Nucleus accumbens (tissue), 56 donors: ENCODE data around the gene CHDH.

ENCODE experiments used
- DNase-seq, 56 donors: peaks; one replicate each; lab custom pipeline; 2025; lab: John Stamatoyannopoulos, UW

The CHDH gene, protein sequence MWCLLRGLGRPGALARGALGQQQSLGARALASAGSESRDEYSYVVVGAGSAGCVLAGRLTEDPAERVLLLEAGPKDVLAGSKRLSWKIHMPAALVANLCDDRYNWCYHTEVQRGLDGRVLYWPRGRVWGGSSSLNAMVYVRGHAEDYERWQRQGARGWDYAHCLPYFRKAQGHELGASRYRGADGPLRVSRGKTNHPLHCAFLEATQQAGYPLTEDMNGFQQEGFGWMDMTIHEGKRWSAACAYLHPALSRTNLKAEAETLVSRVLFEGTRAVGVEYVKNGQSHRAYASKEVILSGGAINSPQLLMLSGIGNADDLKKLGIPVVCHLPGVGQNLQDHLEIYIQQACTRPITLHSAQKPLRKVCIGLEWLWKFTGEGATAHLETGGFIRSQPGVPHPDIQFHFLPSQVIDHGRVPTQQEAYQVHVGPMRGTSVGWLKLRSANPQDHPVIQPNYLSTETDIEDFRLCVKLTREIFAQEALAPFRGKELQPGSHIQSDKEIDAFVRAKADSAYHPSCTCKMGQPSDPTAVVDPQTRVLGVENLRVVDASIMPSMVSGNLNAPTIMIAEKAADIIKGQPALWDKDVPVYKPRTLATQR

GRCh38 chr3:53846134-53846850 is at the start of gene CHDH, which contains the start of gene IL17RB:
Gene CHDH, minus strand, starts transcription at chr3:53846419. Its CDS starts 22,411 bp downstream, at chr3:53824008.
Gene IL17RB, plus strand, starts transcription at chr3:53846568. Its CDS starts 21 bp downstream, at chr3:53846589.
- DNase-seq: peak in 53 of 56 donors; percentile 7 to 86 (median 61)

DNA sequence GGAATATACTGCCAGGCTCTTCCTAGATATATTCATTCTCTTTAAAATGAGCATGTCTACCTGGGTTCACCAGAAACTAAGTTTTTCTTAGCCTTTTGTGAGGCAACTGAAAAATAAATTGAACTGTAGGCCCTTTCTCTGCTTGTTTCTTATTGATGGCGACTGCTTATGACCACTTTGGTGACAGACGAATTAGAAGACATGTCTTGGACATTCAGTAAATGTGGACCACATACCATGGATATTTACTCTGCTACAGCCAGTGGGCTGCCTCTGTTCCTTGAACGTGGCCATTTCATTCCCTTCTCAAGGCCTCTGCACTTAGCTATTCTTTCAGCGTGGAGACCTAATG is 46.0 kb upstream of the CHDH start:
- peak in 1 of 56 donors; percentile 13 for DNase-seq

DNA sequence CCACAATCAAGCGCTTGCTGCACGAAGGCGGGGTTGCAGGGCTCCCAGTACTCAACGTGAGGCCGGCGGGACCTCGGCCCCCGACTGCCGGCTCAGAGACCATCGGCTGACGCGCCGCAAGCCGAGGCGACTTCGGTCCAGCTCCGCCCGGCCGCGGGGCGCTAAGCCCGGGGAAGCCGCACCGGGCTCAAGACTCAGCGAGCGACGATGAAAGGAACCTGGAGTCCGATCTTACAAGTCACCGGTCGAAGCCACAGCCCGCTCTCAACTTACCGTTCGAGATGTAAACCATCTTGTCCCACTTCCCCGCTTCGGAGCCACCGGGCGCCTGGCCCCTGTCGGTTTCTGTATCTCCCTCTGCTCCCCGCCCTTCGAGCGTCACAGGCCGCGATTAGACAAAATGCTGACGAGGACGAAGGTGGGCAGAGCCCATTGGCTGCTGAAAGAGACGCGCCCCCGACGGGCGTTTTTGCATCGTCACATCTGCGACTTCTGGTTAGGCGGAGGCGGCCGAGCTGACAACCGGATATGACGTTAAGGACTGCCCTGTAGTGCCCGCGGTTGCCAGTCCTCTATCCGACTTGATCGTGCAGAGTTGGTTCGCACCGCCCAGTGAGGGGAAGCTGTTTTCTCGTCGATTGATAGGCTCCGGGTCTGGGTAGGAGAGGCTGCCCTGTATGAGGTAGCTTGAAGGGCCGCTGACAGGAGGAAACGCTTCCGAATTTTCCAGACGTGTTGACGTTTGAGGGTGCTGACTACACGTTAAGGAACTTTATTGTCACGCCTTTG is 45.5 kb upstream of the CHDH start, which contains the start of gene SELENOK:
TSS of gene SELENOK (minus strand) at position 363 of the 789 bp plus-strand sequence.
- DNase-seq: peak; percentile 87 to 100 (median 98)

DNA sequence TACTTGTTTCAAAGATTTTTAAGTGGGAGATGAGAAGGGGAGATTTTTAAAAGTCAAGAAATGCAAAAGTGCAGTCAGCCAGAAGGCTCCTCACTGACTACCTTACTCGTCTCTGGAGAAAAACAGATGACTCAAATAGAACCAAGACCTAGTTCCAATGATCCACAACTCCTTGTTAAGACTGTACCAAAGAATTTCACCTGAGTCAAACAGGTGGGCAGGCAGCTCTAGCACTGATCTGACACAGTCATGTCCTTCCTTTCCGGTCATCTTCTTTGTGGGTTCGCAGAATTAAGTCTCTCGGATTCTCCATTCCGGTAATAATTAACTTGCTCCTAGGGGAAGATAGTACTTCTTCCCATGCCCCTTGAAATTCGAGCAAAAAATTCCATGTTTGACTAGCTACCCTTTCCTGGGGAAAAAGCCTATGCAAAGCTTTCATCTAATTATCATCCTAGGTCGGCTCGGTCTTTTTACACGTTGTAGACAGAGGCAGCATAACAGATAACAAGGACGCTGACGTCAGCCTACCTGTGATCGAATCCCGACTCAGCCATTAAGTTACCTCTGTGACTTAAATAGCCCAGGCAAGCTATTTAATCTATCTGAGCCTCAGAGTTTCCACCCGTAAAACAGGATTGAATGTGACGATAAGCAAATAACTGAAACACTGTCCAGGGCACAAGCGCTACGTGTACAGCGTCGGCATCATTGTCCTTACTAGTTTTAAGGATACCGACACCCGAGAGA is 44.7 kb upstream of the CHDH start:
- DNase-seq: peak in 12 of 56 donors; percentile 4 to 52 (median 28)

DNA sequence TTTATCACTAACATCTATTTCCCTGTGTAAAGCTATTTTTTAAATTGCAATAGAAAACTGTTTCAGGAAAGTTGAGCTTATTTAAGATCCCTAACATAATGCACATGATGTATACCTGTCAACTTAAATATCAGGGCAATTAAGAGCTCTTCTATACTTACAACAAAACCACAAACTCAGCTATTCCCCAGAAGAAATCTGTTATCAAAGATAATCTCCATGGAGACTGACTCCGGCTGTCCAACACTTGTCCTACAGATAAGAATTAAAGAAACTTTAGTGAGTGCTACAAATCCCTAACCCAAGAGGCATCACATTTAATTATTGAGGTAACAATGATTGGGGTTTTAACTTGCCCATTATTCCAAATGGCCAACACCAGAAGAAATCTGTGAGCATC is 42.0 kb upstream of the CHDH start:
- no peak for DNase-seq

GRCh38 chr3:53887446-53887845 is 41.2 kb upstream of the CHDH start:
- no peak for DNase-seq

DNA sequence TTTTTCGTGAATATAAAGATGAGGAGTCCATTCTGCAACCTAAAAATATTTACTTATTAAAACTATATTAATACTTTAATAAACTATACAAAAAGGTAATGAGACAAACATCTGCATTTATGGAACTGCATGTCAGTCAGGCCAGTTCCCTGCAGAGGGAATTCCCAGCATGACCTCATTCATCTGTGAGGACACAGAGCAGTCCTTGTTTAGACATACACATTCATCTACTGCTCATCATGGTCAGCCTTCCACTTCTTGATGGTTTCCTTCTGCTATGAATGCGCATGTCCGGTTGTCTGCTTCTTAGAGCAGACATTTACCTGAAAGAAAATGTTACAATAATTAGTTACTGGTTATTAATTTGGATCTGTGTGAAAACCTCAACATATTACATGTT is 39.0 kb upstream of the CHDH start:
- DNase-seq: peak in 16 of 56 donors; percentile 1 to 52 (median 10)

GRCh38 chr3:53884623-53885022 is 38.4 kb upstream of the CHDH start:
- no peak for DNase-seq

DNA sequence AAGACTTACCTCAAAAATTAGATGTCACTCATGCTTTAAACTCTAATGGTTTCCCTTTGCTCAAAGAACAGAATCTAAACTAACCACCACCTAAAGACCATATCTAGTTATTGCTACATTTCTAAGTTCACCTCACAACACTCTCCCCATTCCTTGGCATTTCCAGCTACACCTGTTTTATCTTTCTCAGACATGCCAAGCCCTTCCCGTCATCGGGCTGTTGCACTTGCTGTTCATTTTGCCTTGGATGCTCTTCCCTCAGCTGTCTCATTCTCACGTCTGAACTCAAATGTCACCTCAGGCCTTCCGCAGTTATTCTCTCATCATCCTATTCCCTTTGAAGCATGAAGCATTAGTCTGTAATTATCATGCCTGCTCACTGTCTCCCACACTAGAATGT is 36.8 kb upstream of the CHDH start:
- DNase-seq: no peak

DNA sequence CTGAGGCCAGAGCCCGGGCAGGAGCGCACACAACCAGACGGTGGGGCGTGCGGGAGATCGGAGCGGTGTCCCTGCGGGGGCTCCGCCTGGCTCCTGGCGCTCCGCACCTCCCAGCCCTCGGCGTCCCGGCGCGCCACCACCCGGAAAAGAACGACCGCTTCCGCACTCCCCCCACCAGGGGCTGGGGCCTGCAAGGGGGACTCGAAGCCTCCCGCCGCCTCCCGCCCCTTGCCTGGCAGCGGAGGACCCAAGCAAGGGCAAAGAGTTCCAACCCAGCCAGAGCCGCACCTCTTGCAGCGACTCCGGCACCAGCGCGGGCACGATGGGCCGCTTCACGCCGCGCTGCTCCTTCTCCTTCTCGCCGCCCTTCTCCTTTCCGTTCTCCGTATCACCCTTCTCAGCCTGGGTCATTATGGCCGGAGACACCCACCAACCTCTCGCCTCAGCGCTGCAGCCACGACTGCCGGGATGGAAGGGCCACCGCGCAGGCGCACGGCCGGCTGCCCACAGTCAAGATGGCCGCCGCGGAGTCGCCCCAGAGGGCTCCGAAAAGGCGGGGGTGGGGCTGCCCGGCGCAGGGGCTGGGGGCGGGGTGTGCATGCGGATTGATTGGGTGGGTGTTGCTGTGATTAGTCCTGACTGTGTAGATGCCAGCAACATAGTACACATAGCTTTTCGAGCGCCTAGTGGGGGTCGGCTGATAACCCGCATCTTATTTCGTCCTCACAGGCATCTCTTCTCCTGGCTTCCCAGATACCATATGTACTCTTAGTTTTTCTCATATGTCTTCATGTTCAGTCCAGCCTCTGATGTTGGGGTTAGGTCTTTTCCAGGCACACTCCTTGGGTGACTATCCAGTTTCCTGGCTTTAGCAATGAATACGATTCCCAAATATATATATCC is 35.7 kb upstream of the CHDH start, which contains the start of gene ACTR8:
TSS of gene ACTR8 (minus strand) at position 462 of the 903 bp plus-strand sequence. CDS start at position 411, 51 bp downstream.
- peak; percentile 43 to 91 (median 82) for DNase-seq

DNA sequence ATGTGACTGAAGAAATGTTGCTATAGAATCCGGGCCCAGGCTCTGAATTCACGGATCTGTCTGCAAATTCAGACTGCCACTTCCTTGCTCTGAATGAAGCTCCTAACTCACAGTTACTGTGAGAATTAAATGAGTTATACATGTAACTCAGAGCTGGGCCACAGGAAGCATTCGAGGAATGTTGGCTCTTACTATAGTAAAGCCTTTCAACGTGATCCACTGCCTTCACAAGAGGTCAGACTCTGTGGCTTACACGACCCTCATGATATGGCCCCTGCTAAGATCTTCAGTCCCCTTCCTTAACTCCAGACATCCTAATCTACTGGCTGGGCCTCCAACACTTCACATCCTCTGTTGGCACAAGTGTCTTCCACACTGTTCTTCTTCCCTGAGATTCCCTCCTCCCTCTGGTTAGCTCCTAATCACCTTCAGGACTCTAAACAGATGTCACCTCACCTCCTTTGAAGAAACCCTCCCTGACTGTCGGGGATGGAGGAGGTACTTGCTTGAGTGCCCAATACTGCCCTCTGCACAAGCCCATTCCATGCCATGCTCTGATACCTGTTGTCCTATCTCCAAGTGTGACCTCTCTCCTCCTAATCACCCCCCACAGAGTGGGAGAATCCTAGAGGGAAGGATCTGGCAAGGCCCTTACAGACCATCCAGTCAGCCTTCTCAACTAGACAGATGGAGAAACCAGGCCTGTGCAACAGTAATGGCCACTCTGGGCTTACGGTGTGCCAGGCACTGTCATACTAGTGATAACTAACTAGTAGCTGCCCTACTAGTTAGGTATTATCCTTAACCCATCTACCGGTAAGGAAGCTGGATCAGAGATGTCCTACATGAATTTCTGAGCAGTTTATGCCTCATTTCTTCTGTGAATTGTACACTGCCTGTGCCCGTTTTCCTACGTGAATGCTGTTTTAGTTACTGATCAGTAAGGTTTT is 34.5 kb upstream of the CHDH start:
- no peak for DNase-seq

- no peak for DNase-seq
These were observed 19.7 kb upstream of the CHDH start for GRCh38 chr3:53865732-53866499.

GRCh38 chr3:53863145-53863544 is 16.9 kb upstream of the CHDH start:
- DNase-seq: no peak

GRCh38 chr3:53862241-53862640 is 16.0 kb upstream of the CHDH start:
- DNase-seq: no peak

GRCh38 chr3:53860196-53860595 is 14.0 kb upstream of the CHDH start:
- DNase-seq: no peak

GRCh38 chr3:53859178-53859577 is 13.0 kb upstream of the CHDH start:
- DNase-seq: no peak
